Upper lobe of right lung (tissue), 1 donor: Measurements from ENCODE around the gene HMGCL. TPM values are rescaled to one million over a fixed set of nuclear protein-coding genes. Genes with fewer than 3 reads are reported as not detected.
A peak's percentile ranks its signal among the peaks of the same experiment; 100 is the strongest.

Experiments used
- ATAC-seq: fragments of 200-7000 bp; cut with Tn5 transposase; one replicate; pipeline ENCODE4 v1.9.1; 2020; ENCODE audit warnings: mild to moderate bottlenecking, moderate library complexity
- DNase-seq: peaks from one replicate; pipeline ENCODE4 v3.0.0-alpha.2; 2020
- H3K27ac ChIP-seq: fragments of 200-600 bp; one replicate; pipeline ENCODE4 v1.8.0; 2022
- H3K27me3 ChIP-seq: fragments of 200-600 bp; one replicate; pipeline ENCODE4 v1.8.0; 2022; ENCODE audit warnings: mild to moderate bottlenecking
- H3K36me3 ChIP-seq: fragments of 200-600 bp; one replicate; pipeline ENCODE4 v1.8.0; 2022
- H3K4me1 ChIP-seq: fragments of 200-600 bp; one replicate; pipeline ENCODE4 v1.8.0; 2022
- H3K4me3 ChIP-seq: fragments of 200-600 bp; one replicate; pipeline ENCODE4 v1.8.0; 2022; ENCODE audit warnings: mild to moderate bottlenecking
- H3K9me3 ChIP-seq: fragments of 200-600 bp; one replicate; pipeline ENCODE4 v1.8.0; 2022
- CTCF ChIP-seq: fragments of 200-600 bp; IDR thresholded peaks from one replicate; pipeline ENCODE4 v1.8.0; 2022; ENCODE audit warnings: antibody characterized with exemption
- intact Hi-C: fragments of 100-400 bp; cut with DNase I; formaldehyde crosslinking; loops from one replicate; pipeline ENCODE4 v1.11.0; 2022
- total RNA-seq: library from RNA; stranded (reverse); fragmentation: NEBNext Ultra II Directional; extraction: Animal tissue kit (Norgen Biotek cat#: 25700); gene quantifications from one replicate; pipeline ENCODE4 v1.2.1, GENCODE V29; 2021
- donor health status: DM: no; HTN: yes; CAD: no; lungs with severe emphysema.

The HMGCL gene
- total RNA-seq, 1 donor from 2014 or later: 40.1 TPM

- peaks cover 5% of the 10 kb centered on the region for H3K36me3 ChIP-seq
- DNase-seq: no peak
- H3K27ac ChIP-seq: no peak overlapping the region
Measured at GRCh38 chr1:23772854-23773242, 52.4 kb downstream of the HMGCL start.

GRCh38 chr1:23772049-23772853 lies 53.0 kb downstream of the HMGCL start:
- Histone ChIP-seq H3K4me3 (no peak overlapping the region), H3K27me3 (no peaks in the 10 kb centered on the region), H3K27ac (no peak overlapping the region), H3K36me3 (peaks cover 5% of the 10 kb centered on the region), H3K9me3 (no peaks in the 10 kb centered on the region), H3K4me1 (peaks cover 12% of the 10 kb centered on the region)
- DNase-seq (peak; percentile 92), ATAC-seq (peak; percentile 98)
- peak; percentile 96 for TF ChIP-seq CTCF
- intact Hi-C loops: no loop called here

More at GRCh38 chr1:23772854-23773242, 52.4 kb downstream of the HMGCL start:
- Histone ChIP-seq H3K4me1 (peaks cover 15% of the 10 kb centered on the region), H3K27me3 (no peaks in the 10 kb centered on the region), H3K4me3 (no peak overlapping the region), H3K9me3 (no peaks in the 10 kb centered on the region)
- no peak for TF ChIP-seq CTCF
- ATAC-seq: no peak
- intact Hi-C loops: no loop called here

- no peak for ATAC-seq
- intact Hi-C loops: loop anchor here (10.0 kb wide), 1 partner anchor 146 kb away; the partner anchor contains the start of gene CNR2
- Histone ChIP-seq H3K36me3 (peaks cover 21% of the 10 kb centered on the region), H3K9me3 (no peaks in the 10 kb centered on the region), H3K27ac (no peak overlapping the region), H3K27me3 (no peaks in the 10 kb centered on the region), H3K4me3 (no peak overlapping the region), H3K4me1 (peaks cover 4% of the 10 kb centered on the region)
- DNase-seq: no peak
- TF ChIP-seq CTCF: no peak
Measured at GRCh38 chr1:23768733-23769132, 56.5 kb downstream of the HMGCL start.

- DNase-seq (no peak), ATAC-seq (no peak)
- H3K27me3 ChIP-seq: no peaks in the 10 kb centered on the region
- intact Hi-C loops: loop anchor here (10.0 kb wide), 1 partner anchor 152 kb away; the partner anchor contains the start of gene CNR2
- no peak overlapping the region for H3K4me3 ChIP-seq
- no peaks in the 10 kb centered on the region for H3K9me3 ChIP-seq
- no peak for TF ChIP-seq CTCF
- H3K27ac ChIP-seq: no peak overlapping the region
- H3K4me1 ChIP-seq: peaks cover 6% of the 10 kb centered on the region
- peaks cover 69% of the 10 kb centered on the region for H3K36me3 ChIP-seq
Measured at GRCh38 chr1:23763041-23763577, 62.1 kb downstream of the HMGCL start.

GRCh38 chr1:23759277-23759676 lies 66.0 kb downstream of the HMGCL start:
- Histone ChIP-seq H3K4me3 (no peak overlapping the region), H3K27ac (no peak overlapping the region), H3K36me3 (peaks cover 96% of the 10 kb centered on the region), H3K9me3 (no peaks in the 10 kb centered on the region), H3K27me3 (no peaks in the 10 kb centered on the region), H3K4me1 (peaks cover 6% of the 10 kb centered on the region)
- intact Hi-C loops: no loop called here
- ATAC-seq (no peak), DNase-seq (no peak)
- no peak for TF ChIP-seq CTCF
